DOHH2 (cell line): ENCODE results near the gene HOXA5.

ENCODE experiments used
- H3F3A ChIP-seq: fragments of 200-600 bp; sonication (generic), shearing (Covaris generic); 2 replicates; pipeline ENCODE4 v1.6.0; 2016; ENCODE audit warnings: antibody characterized with exemption, mild to moderate bottlenecking; ENCODE audit not compliant: control insufficient read depth, insufficient read depth
- H3K27ac ChIP-seq: fragments of 200-600 bp; sonication (generic); 2 replicates; pipeline ENCODE4 v1.5.1; 2014; ENCODE audit warnings: low read depth, mild to moderate bottlenecking, low read length, moderate library complexity
- H3K27me3 ChIP-seq: fragments of 200-600 bp; sonication (generic); 2 replicates; pipeline ENCODE4 v1.6.1; 2014; ENCODE audit warnings: mild to moderate bottlenecking, low read length, mixed read lengths; ENCODE audit not compliant: control insufficient read depth
- H3K36me3 ChIP-seq: fragments of 200-600 bp; sonication (generic); 2 replicates; pipeline ENCODE4 v1.6.1; 2014; ENCODE audit warnings: mild to moderate bottlenecking, low read length, moderate library complexity, mixed read lengths; ENCODE audit not compliant: control insufficient read depth
- H3K4me1 ChIP-seq: fragments of 200-600 bp; sonication (generic); 2 replicates; pipeline ENCODE4 v1.6.1; 2014; ENCODE audit warnings: mild to moderate bottlenecking, low read length, mixed read lengths; ENCODE audit not compliant: control insufficient read depth
- H3K4me2 ChIP-seq: fragments of 200-600 bp; sonication (generic); 2 replicates; pipeline ENCODE4 v1.6.0; 2014; ENCODE audit warnings: mild to moderate bottlenecking, low read length, moderate library complexity
- H3K4me3 ChIP-seq: fragments of 200-600 bp; sonication (generic); 2 replicates; pipeline ENCODE4 v1.5.1; 2014; ENCODE audit warnings: mild to moderate bottlenecking, low read length, mixed read lengths
- H3K79me2 ChIP-seq: fragments of 200-600 bp; sonication (generic); 2 replicates; pipeline ENCODE4 v1.6.1; 2014; ENCODE audit warnings: mild to moderate bottlenecking, low read length, mixed read lengths; ENCODE audit not compliant: control insufficient read depth
- H3K9me2 ChIP-seq: fragments of 200-600 bp; sonication (generic); replicated peaks from 2 replicates; pipeline ENCODE4 v1.6.1; 2014; ENCODE audit warnings: mild to moderate bottlenecking, low read length, mixed read lengths; ENCODE audit not compliant: control insufficient read depth
- H3K9me3 ChIP-seq: fragments of 200-600 bp; sonication (generic); 2 replicates; pipeline ENCODE4 v1.6.1; 2014; ENCODE audit warnings: antibody characterized with exemption, low read length, mixed read lengths; ENCODE audit not compliant: control insufficient read depth, insufficient read depth
- H4K20me1 ChIP-seq: fragments of 200-600 bp; sonication (generic); 2 replicates; pipeline ENCODE4 v1.6.0; 2014; ENCODE audit warnings: low read depth, mild to moderate bottlenecking, antibody characterized with exemption, low read length, moderate library complexity; ENCODE audit not compliant: control insufficient read depth, insufficient read depth
- CTCF ChIP-seq: fragments of 200-600 bp; sonication (generic); IDR thresholded peaks from one replicate; pipeline ENCODE4 v1.5.1; 2014; ENCODE audit warnings: antibody characterized with exemption, mild to moderate bottlenecking, low read depth, low read length; ENCODE audit not compliant: poor library complexity, severe bottlenecking
- EZH2phosphoT487 ChIP-seq: fragments of 200-600 bp; sonication (generic); IDR thresholded peaks from 2 replicates; pipeline ENCODE4 v1.6.1; 2017; ENCODE audit warnings: borderline replicate concordance, mild to moderate bottlenecking, antibody characterized with exemption, low read length, moderate library complexity, mixed read lengths

HOXA5 gene

GRCh38 chr7:27185854-27186667, 42.6 kb upstream of the HOXA5 start:
- Histone ChIP-seq H3K4me2 (no peak overlapping the region), H3K4me1 (peaks cover 34% of the 10 kb centered on the region), H3K27me3 (peaks cover 96% of the 10 kb centered on the region), H4K20me1 (0 out of 2 replicates have a peak, but pooled peaks cover 5% of the 10 kb centered on the region), H3K9me3 (no peaks in the 10 kb centered on the region), H3K4me3 (no peak overlapping the region), H3K36me3 (no peaks in the 10 kb centered on the region), H3K9me2 (no peaks in the 10 kb centered on the region), H3F3A (peaks cover 2% of the 10 kb centered on the region; the same call in 1 of the 2 replicates), H3K79me2 (no peaks in the 10 kb centered on the region), H3K27ac (no peak overlapping the region)
- TF ChIP-seq EZH2phosphoT487 (no peak), CTCF (no peak)

- no peaks in the 10 kb centered on the region for H3K9me2 ChIP-seq
- peaks cover 34% of the 10 kb centered on the region for H3K4me1 ChIP-seq
- TF ChIP-seq EZH2phosphoT487 (no peak), CTCF (no peak)
- no peaks in the 10 kb centered on the region for H3K36me3 ChIP-seq
- peaks cover 95% of the 10 kb centered on the region for H3K27me3 ChIP-seq
- H4K20me1 ChIP-seq, result 0 out of 2 replicates have a peak, but pooled peaks cover 5% of the 10 kb centered on the region
- H3K9me3 ChIP-seq, result no peaks in the 10 kb centered on the region
- peak within 1 kb of the TSS; percentile 87 for H3K4me2 ChIP-seq
- no peaks in the 10 kb centered on the region for H3K79me2 ChIP-seq
- H3K4me3 ChIP-seq, result peak within 1 kb of the TSS; percentile 72
- peaks cover 2% of the 10 kb centered on the region; the same call in 1 of the 2 replicates for H3F3A ChIP-seq
- H3K27ac ChIP-seq, result no peak within 1 kb of the TSS
Measured at GRCh38 chr7:27185013-27185853, 41.8 kb upstream of the HOXA5 start, which contains the start of gene HOXA11. TSS of gene HOXA11 (minus strand) at chr7:27185232. CDS start at chr7:27185144, 88 bp downstream.

GRCh38 chr7:27184337-27185012, 41.0 kb upstream of the HOXA5 start:
- H3K36me3 ChIP-seq, result no peaks in the 10 kb centered on the region
- no peaks in the 10 kb centered on the region for H3K9me2 ChIP-seq
- no peaks in the 10 kb centered on the region for H3K9me3 ChIP-seq
- peaks cover 90% of the 10 kb centered on the region for H3K27me3 ChIP-seq
- H3K79me2 ChIP-seq, result no peaks in the 10 kb centered on the region
- H3K4me1 ChIP-seq, result peaks cover 41% of the 10 kb centered on the region
- H3K4me2 ChIP-seq, result peak overlapping the region; percentile 87
- 0 out of 2 replicates have a peak, but pooled peaks cover under 1% of the 10 kb centered on the region for H4K20me1 ChIP-seq
- peak overlapping the region; percentile 72 for H3K4me3 ChIP-seq
- H3F3A ChIP-seq, result peaks cover 2% of the 10 kb centered on the region; the same call in 1 of the 2 replicates
- H3K27ac ChIP-seq, result no peak overlapping the region
- TF ChIP-seq CTCF (no peak), EZH2phosphoT487 (peak; percentile 98; the same call in 1 of the 2 replicates)
